NCI-H2171 (cell line): Measurements from ENCODE around the gene MPC1.

Experiments
- DNase-seq: peaks from one replicate; lab custom pipeline; 2025; lab: John Stamatoyannopoulos, UW

MPC1 gene

GRCh38 chr6:166382933-166383801, at the start of gene MPC1:
TSS of gene MPC1 (minus strand) at chr6:166382940. CDS start at chr6:166382876, 64 bp downstream.
- DNase-seq = peak; percentile 90

GRCh38 chr6:166430269-166430668, 47.5 kb upstream of the MPC1 start:
- DNase-seq = no peak

GRCh38 chr6:166424431-166424830, 41.7 kb upstream of the MPC1 start:
- DNase-seq = no peak

GRCh38 chr6:166423781-166424180, 41.0 kb upstream of the MPC1 start:
- no peak for DNase-seq

- DNase-seq = no peak
Measured at GRCh38 chr6:166423051-166423745, 40.5 kb upstream of the MPC1 start.

GRCh38 chr6:166422201-166422940, 39.6 kb upstream of the MPC1 start:
- no peak for DNase-seq

- no peak for DNase-seq
Measured at GRCh38 chr6:166420351-166420750, 37.6 kb upstream of the MPC1 start.

- DNase-seq = no peak
Measured at GRCh38 chr6:166419717-166420116, 37.0 kb upstream of the MPC1 start.

- no peak for DNase-seq
Measured at GRCh38 chr6:166419286-166419685, 36.5 kb upstream of the MPC1 start.

GRCh38 chr6:166418691-166419143, 36.0 kb upstream of the MPC1 start:
- no peak for DNase-seq

- DNase-seq = no peak
Measured at GRCh38 chr6:166417285-166417691, 34.5 kb upstream of the MPC1 start.

GRCh38 chr6:166415833-166416347, 33.1 kb upstream of the MPC1 start:
- no peak for DNase-seq

- no peak for DNase-seq
Measured at GRCh38 chr6:166415306-166415705, 32.6 kb upstream of the MPC1 start.

GRCh38 chr6:166413491-166413951, 30.8 kb upstream of the MPC1 start:
- DNase-seq = no peak

- no peak for DNase-seq
Measured at GRCh38 chr6:166412911-166413384, 30.2 kb upstream of the MPC1 start.

- DNase-seq = no peak
Measured at GRCh38 chr6:166412156-166412910, 29.6 kb upstream of the MPC1 start.

- no peak for DNase-seq
Measured at GRCh38 chr6:166411721-166412151, 29.0 kb upstream of the MPC1 start.

- no peak for DNase-seq
Measured at GRCh38 chr6:166411271-166411670, 28.5 kb upstream of the MPC1 start.

GRCh38 chr6:166410426-166410935, 27.7 kb upstream of the MPC1 start:
- DNase-seq = no peak

GRCh38 chr6:166408936-166409755, 26.4 kb upstream of the MPC1 start:
- no peak for DNase-seq
